ENCODE measurements around the gene ANTXRL. TPM values are rescaled to one million over a fixed set of nuclear protein-coding genes. Genes with fewer than 3 reads are reported as not detected.

Gene ANTXRL
- total and polyA plus RNA-seq, 2 of the 8 experiments (the other 6 are each of a cell fraction or from before 2014, with no cell fraction given): not detected

DNA sequence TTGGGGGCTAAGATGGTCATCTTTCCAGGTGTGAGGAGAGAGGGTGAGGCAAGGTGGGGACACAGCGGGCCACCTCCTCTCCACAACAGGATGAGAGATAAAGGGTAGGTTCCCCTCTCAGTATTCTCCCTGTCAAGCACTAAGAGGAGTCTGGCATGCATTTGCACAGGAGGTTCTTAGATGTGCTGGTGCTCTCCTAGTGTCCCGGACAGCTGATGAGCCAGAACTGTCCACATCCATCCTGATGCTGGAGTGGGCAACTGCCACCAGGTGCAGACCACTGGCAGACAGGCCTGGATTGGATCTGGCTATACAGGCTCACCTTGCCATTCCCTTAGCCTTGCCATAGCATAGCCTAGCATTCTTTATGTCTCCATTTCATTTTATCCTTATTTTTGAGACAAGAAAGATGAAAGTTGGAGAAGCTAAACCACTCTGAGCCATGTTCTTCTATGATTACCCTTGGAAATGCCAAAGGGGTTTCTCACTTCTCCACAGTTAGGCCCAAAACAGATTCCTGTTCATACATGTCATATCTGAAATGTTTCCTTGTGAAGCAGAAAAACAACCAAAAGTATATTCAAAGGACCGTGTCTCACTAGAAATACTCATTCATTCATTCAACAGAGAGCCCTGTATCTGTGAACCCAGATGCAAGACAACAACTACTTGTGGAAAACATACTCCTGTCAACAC lies 48.8 kb upstream of the ANTXRL start:
- H3K79me1 ChIP-seq (ENCODE audit: low read depth, low read length): no peaks in the 10 kb centered on the region
- no peak overlapping the region for H2BK5ac ChIP-seq (ENCODE audit: low read depth, low read length)
- no peaks in the 10 kb centered on the region for H3K23me2 ChIP-seq (ENCODE audit: low read depth, low read length)
- no peak overlapping the region for H4K5ac ChIP-seq (ENCODE audit: insufficient read length, low read depth, low read length)
- H3K9me3 ChIP-seq (ENCODE audit: insufficient read depth in 2 of 2, low read depth in 1 of 2, low read length in 1 of 2): no peaks in the 10 kb centered on the region
- H3K18ac ChIP-seq (ENCODE audit: extremely low read depth, low read length): no peak overlapping the region
- POLR2A ChIA-PET (ENCODE audit: partially characterized antibody): no interaction called here
- no peak overlapping the region for H3K27ac ChIP-seq (ENCODE audit: low read depth, low read length)
- DNase-seq (ENCODE audit: low read depth in 1 of 2, low spot score in 2 of 2) (peak in 1 of 2 experiments; percentile 33), FAIRE-seq (no peak)
- H2AFZ ChIP-seq (ENCODE audit: low read length): no peak overlapping the region
- no peak overlapping the region for H3K23ac ChIP-seq (ENCODE audit: insufficient read length)
- no peak overlapping the region for H3K9ac ChIP-seq (replicated peaks in 1 of 4; ENCODE audit: extremely low read depth in 1 of 4, low read depth in 3 of 4, low read length in 3 of 4)
- no peak overlapping the region for H3K56ac ChIP-seq (replicated peaks; ENCODE audit: insufficient read length, low read depth, low read length)
- CTCF ChIA-PET (ENCODE audit: partially characterized antibody): interaction anchor here (1.2 to 10.3 kb wide), 3 partner anchors 11 to 88 kb away, joined by 3 to 93 read pairs (median 6); no protein-coding TSS in a partner anchor
- no peak overlapping the region for H2BK20ac ChIP-seq (ENCODE audit: low read length)
- no peak overlapping the region for H2BK12ac ChIP-seq (ENCODE audit: low read depth, low read length)
- WGBS, 2 experiments (ENCODE audit: extremely low coverage in 1 of 2, insufficient coverage in 1 of 2, insufficient read length in 1 of 2, insufficient replicate concordance in 2 of 2, low coverage in 1 of 2, low lambda C conversion rate in 2 of 2, missing lambda C conversion rate in 1 of 2): 89% methylated on average over 3 of the region's 3 CpGs; no CpG with 5 or more reads in 1 of the 2 experiments
- H3K4me2 ChIP-seq (ENCODE audit: insufficient read depth in 1 of 2, low read depth in 2 of 2, low read length in 2 of 2): no peak overlapping the region
- H2AK5ac ChIP-seq (ENCODE audit: low read depth, low read length): no peak overlapping the region
- no peak overlapping the region for H2BK15ac ChIP-seq (ENCODE audit: low read length)
- H3K27me3 ChIP-seq (replicated peaks in 1 of 4; ENCODE audit: control insufficient read depth in 3 of 4, extremely low read depth in 1 of 4, insufficient read depth in 3 of 4, low read length in 3 of 4): no peaks in the 10 kb centered on the region; a peak in 1 of 7 replicates
- H3K36me3 ChIP-seq (ENCODE audit: control insufficient read depth in 2 of 4, insufficient read depth in 4 of 4, low read length in 3 of 4): no peaks in the 10 kb centered on the region
- H3K4me1 ChIP-seq (replicated peaks in 1 of 4; ENCODE audit: control insufficient read depth in 3 of 4, insufficient read depth in 4 of 4, low read length in 3 of 4): no peaks in the 10 kb centered on the region
- H3K4me3 ChIP-seq (ENCODE audit: extremely low read depth in 1 of 4, insufficient read depth in 2 of 4, low read depth in 3 of 4, low read length in 4 of 4): no peak overlapping the region
- H3K4ac ChIP-seq (replicated peaks; ENCODE audit: insufficient read length, low read depth, low read length): no peak overlapping the region
- H3K79me2 ChIP-seq (ENCODE audit: control insufficient read depth in 1 of 2, insufficient read depth in 2 of 2, low read length in 2 of 2): no peaks in the 10 kb centered on the region
- no peaks in the 10 kb centered on the region for H4K20me1 ChIP-seq (replicated peaks in 1 of 2; ENCODE audit: control insufficient read depth in 1 of 2, insufficient read depth in 2 of 2, low read length in 2 of 2)
- no peak overlapping the region for H4K91ac ChIP-seq (replicated peaks; ENCODE audit: insufficient read length, low read length)
- no peak overlapping the region for H2BK120ac ChIP-seq (replicated peaks; ENCODE audit: low read depth, low read length)
- H3K14ac ChIP-seq (ENCODE audit: insufficient read length): no peak overlapping the region
- no peak overlapping the region for H4K8ac ChIP-seq (ENCODE audit: extremely low read depth, insufficient read depth, low read length)
- TF ChIP-seq, protein P1, sequence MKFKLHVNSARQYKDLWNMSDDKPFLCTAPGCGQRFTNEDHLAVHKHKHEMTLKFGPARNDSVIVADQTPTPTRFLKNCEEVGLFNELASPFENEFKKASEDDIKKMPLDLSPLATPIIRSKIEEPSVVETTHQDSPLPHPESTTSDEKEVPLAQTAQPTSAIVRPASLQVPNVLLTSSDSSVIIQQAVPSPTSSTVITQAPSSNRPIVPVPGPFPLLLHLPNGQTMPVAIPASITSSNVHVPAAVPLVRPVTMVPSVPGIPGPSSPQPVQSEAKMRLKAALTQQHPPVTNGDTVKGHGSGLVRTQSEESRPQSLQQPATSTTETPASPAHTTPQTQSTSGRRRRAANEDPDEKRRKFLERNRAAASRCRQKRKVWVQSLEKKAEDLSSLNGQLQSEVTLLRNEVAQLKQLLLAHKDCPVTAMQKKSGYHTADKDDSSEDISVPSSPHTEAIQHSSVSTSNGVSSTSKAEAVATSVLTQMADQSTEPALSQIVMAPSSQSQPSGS (IDR thresholded peaks at IDR 0.05; ENCODE audit: low read length): no peak
- no peak for TF ChIP-seq POLR2A (IDR thresholded peaks at IDR 0.05; ENCODE audit: control extremely low read depth in 1 of 2, low read depth in 2 of 2, low read length in 2 of 2)
- TF ChIP-seq RBBP5 (IDR thresholded peaks at IDR 0.05; ENCODE audit: borderline replicate concordance, low read depth, low read length): no peak
- TF ChIP-seq SRF (IDR thresholded peaks at IDR 0.05; ENCODE audit: low read depth, low read length): no peak
- TF ChIP-seq JUN (IDR thresholded peaks at IDR 0.05; ENCODE audit: low read depth, low read length): no peak
- TF ChIP-seq, protein P2, sequence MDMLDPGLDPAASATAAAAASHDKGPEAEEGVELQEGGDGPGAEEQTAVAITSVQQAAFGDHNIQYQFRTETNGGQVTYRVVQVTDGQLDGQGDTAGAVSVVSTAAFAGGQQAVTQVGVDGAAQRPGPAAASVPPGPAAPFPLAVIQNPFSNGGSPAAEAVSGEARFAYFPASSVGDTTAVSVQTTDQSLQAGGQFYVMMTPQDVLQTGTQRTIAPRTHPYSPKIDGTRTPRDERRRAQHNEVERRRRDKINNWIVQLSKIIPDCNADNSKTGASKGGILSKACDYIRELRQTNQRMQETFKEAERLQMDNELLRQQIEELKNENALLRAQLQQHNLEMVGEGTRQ (IDR thresholded peaks at IDR 0.05; ENCODE audit: low read length): no peak
- no peak for TF ChIP-seq NRF1 (IDR thresholded peaks at IDR 0.05; ENCODE audit: low read depth, low read length)
- no peak for TF ChIP-seq SUZ12 (IDR thresholded peaks at IDR 0.05; ENCODE audit: low read length)
- TF ChIP-seq EZH2 (IDR thresholded peaks at IDR 0.05; ENCODE audit: low read depth, low read length, severe bottlenecking): no peak
- no peak for TF ChIP-seq BRCA1 (IDR thresholded peaks at IDR 0.05; ENCODE audit: low read depth, low read length)

Data from H1 (cell line).